HepG2 (cell line): ENCODE data around the gene ARL11. TPM values are rescaled to one million over a fixed set of nuclear protein-coding genes. Genes with fewer than 3 reads are reported as not detected.
A peak's percentile ranks its signal among the peaks of the same experiment; 100 is the strongest.

ENCODE experiments used
- ADNP ChIP-seq: sonication (generic); formaldehyde crosslinking; IDR thresholded peaks from 2 replicates; pipeline ENCODE4 v1.4.0; 2020; ENCODE audit warnings: missing genetic modification reagents
- AHR ChIP-seq: IDR thresholded peaks from 2 replicates; pipeline ENCODE4 v1.6.1; 2018; ENCODE audit warnings: missing genetic modification reagents, missing compliant biosample characterization
- BCLAF1 ChIP-seq: fragments of 450-650 bp; IDR thresholded peaks from 2 replicates; pipeline ENCODE4 v1.6.1; 2017; ENCODE audit warnings: mild to moderate bottlenecking
- FOSL1 ChIP-seq: sonication (generic); formaldehyde crosslinking; IDR thresholded peaks from 2 replicates; pipeline ENCODE4 v1.9.0; 2021; ENCODE audit warnings: missing genetic modification reagents, borderline replicate concordance
- GFI1 ChIP-seq: sonication (generic); formaldehyde crosslinking; IDR thresholded peaks from 2 replicates; pipeline ENCODE4 v1.5.0; 2020; ENCODE audit warnings: missing genetic modification reagents, mild to moderate bottlenecking, borderline replicate concordance
- GPBP1L1 ChIP-seq: sonication (generic); formaldehyde crosslinking; IDR thresholded peaks from 2 replicates; pipeline ENCODE4 v1.5.0; 2020; ENCODE audit warnings: mild to moderate bottlenecking, missing genetic modification reagents
- HDAC2 ChIP-seq: sonication (generic); formaldehyde crosslinking; IDR thresholded peaks from 2 replicates; pipeline ENCODE4 v1.4.0; 2020; ENCODE audit warnings: missing genetic modification reagents
- KAT7 ChIP-seq: IDR thresholded peaks from 2 replicates; pipeline ENCODE4 v1.6.1; 2018; ENCODE audit warnings: borderline replicate concordance, missing compliant biosample characterization
- SMARCE1 ChIP-seq: fragments of 450-650 bp; IDR thresholded peaks from 2 replicates; pipeline ENCODE4 v1.6.1; 2017; ENCODE audit warnings: borderline replicate concordance
- SRSF1 ChIP-seq: fragments of 200-400 bp; formaldehyde crosslinking; optimal IDR thresholded peaks from 2 replicates; pipeline ENCODE3; 2017; ENCODE audit warnings: mild to moderate bottlenecking, low read depth, low read length, moderate library complexity
- SRY ChIP-seq: sonication (generic); formaldehyde crosslinking; IDR thresholded peaks from 2 replicates; pipeline ENCODE4 v1.8.0; 2022; ENCODE audit warnings: mild to moderate bottlenecking, missing genetic modification reagents
- TBX3 ChIP-seq: fragments of 450-650 bp; IDR thresholded peaks from 2 replicates; pipeline ENCODE4 v1.6.1; 2017; ENCODE audit warnings: antibody characterized with exemption, mild to moderate bottlenecking, inconsistent platforms, borderline replicate concordance
- TFDP1 ChIP-seq: IDR thresholded peaks from 2 replicates; pipeline ENCODE4 v1.6.1; 2016; ENCODE audit warnings: missing compliant biosample characterization, missing genetic modification reagents, borderline replicate concordance
- U2AF2 ChIP-seq: fragments of 200-400 bp; formaldehyde crosslinking; IDR thresholded peaks from 2 replicates; pipeline ENCODE4 v1.6.1; 2017; ENCODE audit warnings: low read depth, mild to moderate bottlenecking, low read length
- USF2 ChIP-seq, 2 experiments: sonication (generic) in 1 of 2; formaldehyde crosslinking in 1 of 2; IDR thresholded peaks; 2 replicates each; pipeline versions ENCODE4 v1.5.1 to v1.6.1; 2011 to 2020; ENCODE audit warnings: borderline replicate concordance in 1 of 2, low read depth in 1 of 2, low read length in 1 of 2, mild to moderate bottlenecking in 1 of 2, missing genetic modification reagents in 1 of 2, moderate library complexity in 1 of 2
- ZC3H13 ChIP-seq: sonication (generic); formaldehyde crosslinking; IDR thresholded peaks from 2 replicates; pipeline ENCODE4 v1.8.1; 2023; ENCODE audit warnings: mild to moderate bottlenecking, missing genetic modification reagents, moderate library complexity
- ZFP36L1 ChIP-seq: sonication (generic); formaldehyde crosslinking; IDR thresholded peaks from 2 replicates; pipeline ENCODE4 v1.8.0; 2022; ENCODE audit warnings: mild to moderate bottlenecking, missing genetic modification reagents, moderate library complexity
- ZNF180 ChIP-seq: sonication (generic); formaldehyde crosslinking; IDR thresholded peaks from 2 replicates; pipeline ENCODE4 v1.4.0; 2020; ENCODE audit warnings: low read depth, missing genetic modification reagents, borderline replicate concordance
- ZNF274 ChIP-seq: sonication (generic); formaldehyde crosslinking; IDR thresholded peaks from 2 replicates; pipeline ENCODE4 v1.5.1; 2020; ENCODE audit warnings: mild to moderate bottlenecking, missing genetic modification reagents
- ZNF44 ChIP-seq: sonication (generic); formaldehyde crosslinking; IDR thresholded peaks from 2 replicates; pipeline ENCODE4 v1.5.1; 2020; ENCODE audit warnings: mild to moderate bottlenecking, missing genetic modification reagents
- ZNF468 ChIP-seq: sonication (generic); formaldehyde crosslinking; IDR thresholded peaks from 2 replicates; pipeline ENCODE4 v1.8.0; 2022; ENCODE audit warnings: mild to moderate bottlenecking, moderate library complexity, missing genetic modification reagents
- ZNF570 ChIP-seq: sonication (generic); formaldehyde crosslinking; IDR thresholded peaks from 2 replicates; pipeline ENCODE4 v1.4.0; 2020; ENCODE audit warnings: mild to moderate bottlenecking, missing genetic modification reagents, borderline replicate concordance
- ZNF577 ChIP-seq: sonication (generic); formaldehyde crosslinking; IDR thresholded peaks from 2 replicates; pipeline ENCODE4 v1.4.0; 2020; ENCODE audit warnings: mild to moderate bottlenecking, low read depth, missing genetic modification reagents, borderline replicate concordance
- ZNF7 ChIP-seq: IDR thresholded peaks from 2 replicates; pipeline ENCODE4 v1.6.1; 2016; ENCODE audit warnings: missing biosample characterization, missing genetic modification reagents
- polyA plus RNA-seq, 8 experiments: library from polyadenylated mRNA; depleted of rRNA in 3 of 8; stranded (reverse) in 7 of 8; unstranded in 1 of 8; fragments of >200 nt; fragmentation: Illumina TruSeq in 4 of 8; extraction: Trizol in 4 of 8; gene quantifications; 2 replicates each; pipeline versions ENCODE4 v1.2.1 to v1.2.3, GENCODE V29; 2011 to 2016; ENCODE audit warnings: low read depth in 4 of 8, missing spikeins in 1 of 8, mixed read lengths in 1 of 8; ENCODE audit not compliant: insufficient read depth in 1 of 8
- total RNA-seq, 5 experiments: library from RNA; depleted of rRNA; stranded (reverse); fragments of >200 nt; fragmentation: Illumina TruSeq; extraction: Trizol; gene quantifications; 2 replicates each; pipeline ENCODE4 v1.2.3, GENCODE V29; 2016; ENCODE audit warnings: low read depth in 1 of 5

The ARL11 gene
- total and polyA plus RNA-seq, 2 of the 13 experiments (the other 11 are each of a cell fraction or from before 2014, with no cell fraction given): 0.04 to 0.22 TPM

DNA sequence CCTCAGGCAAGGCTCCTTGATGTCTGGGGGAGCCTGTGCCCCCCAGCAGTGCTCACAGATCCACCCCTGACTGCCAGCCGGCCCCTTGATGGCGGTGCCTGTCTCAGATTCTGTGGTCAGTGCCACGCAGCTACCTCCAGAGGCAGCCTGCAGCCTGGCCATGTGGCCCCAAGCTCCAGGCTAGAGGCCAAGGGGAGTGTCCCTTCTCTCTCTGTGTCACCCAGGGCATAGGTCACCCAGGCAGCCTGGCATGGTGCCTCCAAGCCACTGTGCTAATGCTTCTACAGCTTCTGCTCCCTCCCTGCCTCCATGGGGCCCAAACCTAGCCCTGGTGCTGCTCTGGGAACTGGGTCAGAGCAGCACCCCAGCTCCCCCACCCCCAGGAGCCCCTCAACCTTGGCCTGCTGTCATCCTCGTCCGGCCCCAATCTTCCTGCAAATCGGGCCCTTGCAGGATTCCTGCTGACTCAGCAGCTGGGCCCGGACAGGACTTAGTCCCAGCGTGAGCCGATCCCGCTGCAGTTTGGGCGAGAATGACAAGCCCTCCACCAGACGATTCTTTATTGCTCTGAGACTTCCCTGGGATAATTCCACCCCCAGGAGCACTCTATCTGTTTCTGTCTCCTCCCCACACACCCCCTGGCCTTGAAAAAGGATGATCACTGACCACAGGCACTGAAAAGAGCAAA, 2.8 kb upstream of the ARL11 start (continued):
- TF ChIP-seq FOSL1 (CRISPR knock-in tag) (no peak), U2AF2 (no peak), ZNF468 (CRISPR knock-in tag) (no peak), ZNF180 (no peak), ADNP (CRISPR knock-in tag) (no peak), KAT7 (no peak), TBX3 (no peak), GPBP1L1 (CRISPR knock-in tag) (no peak), ZFP36L1 (CRISPR knock-in tag) (no peak), USF2 (IDR thresholded peaks at IDR 0.05; ENCODE audit: low read depth, low read length) (no peak), USF2 (CRISPR knock-in tag; IDR thresholded peaks at IDR 0.05; ENCODE audit: borderline replicate concordance) (no peak), ZC3H13 (CRISPR knock-in tag) (no peak), TFDP1 (CRISPR knock-in tag) (no peak), BCLAF1 (no peak), ZNF274 (no peak), SMARCE1 (no peak), GFI1 (CRISPR knock-in tag) (no peak), AHR (CRISPR knock-in tag) (0 out of 2 replicates have a peak, but pooled peaks have one; percentile 19), ZNF7 (no peak), HDAC2 (CRISPR knock-in tag) (peak; percentile 50; the same call in 1 of the 2 replicates), ZNF44 (CRISPR knock-in tag) (no peak), SRSF1 (no peak), ZNF577 (CRISPR knock-in tag) (no peak), ZNF570 (no peak), SRY (CRISPR knock-in tag) (no peak)
